HL-60/S4 (cell line): ENCODE results near the gene ZNF439.
"Not testable (repeated sequence)": the region's sequence is repeated elsewhere in the genome, so short reads cannot be mapped to it uniquely, and the experiment has no call there.

Experiments used
- in situ Hi-C: fragments of 300-500 bp; cut with MboI; formaldehyde crosslinking; loops from 2 replicates; pipeline ENCODE4 v1.14.3; 2022; ENCODE audit warnings: low sequenced_read_pairs

The ZNF439 gene

GRCh38 chr19:11867766-11868165, 19.2 kb downstream of the ZNF439 start:
- in situ Hi-C loops, result not testable (repeated sequence)

DNA sequence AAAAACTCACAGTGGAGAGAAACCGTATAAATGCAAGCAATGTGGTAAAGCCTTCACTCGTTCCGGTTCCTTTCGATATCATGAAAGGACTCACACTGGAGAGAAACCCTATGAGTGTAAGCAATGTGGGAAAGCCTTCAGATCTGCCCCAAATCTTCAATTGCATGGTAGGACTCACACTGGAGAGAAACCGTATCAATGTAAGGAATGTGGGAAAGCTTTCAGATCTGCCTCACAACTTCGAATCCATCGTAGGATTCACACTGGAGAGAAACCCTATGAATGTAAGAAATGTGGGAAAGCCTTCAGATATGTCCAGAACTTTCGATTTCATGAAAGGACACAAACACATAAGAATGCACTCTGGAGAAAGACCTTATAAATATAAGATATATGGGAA, 19.7 kb downstream of the ZNF439 start:
- in situ Hi-C loops, result no loop called here

GRCh38 chr19:11872624-11873023, 24.1 kb downstream of the ZNF439 start:
- in situ Hi-C loops, result no loop called here

DNA sequence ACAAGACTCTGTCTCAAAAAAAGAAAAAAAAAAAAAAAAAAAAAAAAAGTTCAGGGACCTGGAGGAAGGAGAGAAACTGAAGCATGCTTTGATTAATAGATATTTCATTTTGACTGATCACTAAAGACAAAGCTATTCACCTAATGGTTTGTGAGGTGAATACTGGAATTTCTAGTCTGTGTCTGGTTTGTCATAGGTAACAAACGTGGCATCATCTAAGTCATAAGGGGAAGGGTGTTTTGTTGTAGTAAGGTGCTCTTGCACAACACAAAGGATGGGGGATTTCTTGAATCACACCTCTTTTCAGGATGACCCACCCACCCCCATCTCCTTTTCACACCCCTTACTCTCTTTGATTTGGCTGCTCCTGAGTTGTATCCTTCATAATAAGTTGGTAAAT, 25.2 kb downstream of the ZNF439 start:
- in situ Hi-C loops, result no loop called here

- in situ Hi-C loops, result not testable (repeated sequence)
Measured at GRCh38 chr19:11879687-11880266, 31.3 kb downstream of the ZNF439 start.

- in situ Hi-C loops, result no loop called here
Measured at GRCh38 chr19:11880598-11880997, 32.1 kb downstream of the ZNF439 start.

DNA sequence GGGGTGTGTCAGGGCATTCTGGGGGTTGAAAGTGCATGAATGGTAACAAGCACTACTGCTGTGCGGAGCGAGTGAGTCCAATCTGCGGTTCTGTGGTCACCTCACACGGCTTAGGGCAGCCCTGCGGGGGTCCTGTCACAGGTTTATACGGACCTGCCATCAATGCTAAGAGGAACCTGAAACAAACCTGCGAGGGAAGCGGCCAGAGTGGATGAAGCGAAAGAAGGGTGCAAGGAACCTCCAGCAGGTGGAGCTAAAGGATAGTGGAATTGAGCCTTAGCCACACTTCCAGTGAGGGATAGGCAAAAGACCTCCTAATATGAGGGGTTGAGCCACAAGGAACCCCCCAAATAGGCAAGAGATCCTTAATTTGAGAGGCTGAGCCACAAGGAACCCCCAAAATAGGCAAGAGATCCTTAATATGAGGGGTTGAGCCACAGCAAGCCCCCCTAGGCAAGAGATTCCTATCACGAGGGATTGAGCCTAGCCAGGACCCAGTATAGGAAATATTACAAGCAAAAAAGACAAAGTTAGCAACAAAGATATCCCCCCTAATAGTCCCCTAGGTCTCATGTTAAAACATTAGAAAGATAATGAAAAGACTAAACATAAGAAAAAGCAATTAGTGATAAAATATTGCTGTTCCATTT, 32.8 kb downstream of the ZNF439 start:
- in situ Hi-C loops, result no loop called here

DNA sequence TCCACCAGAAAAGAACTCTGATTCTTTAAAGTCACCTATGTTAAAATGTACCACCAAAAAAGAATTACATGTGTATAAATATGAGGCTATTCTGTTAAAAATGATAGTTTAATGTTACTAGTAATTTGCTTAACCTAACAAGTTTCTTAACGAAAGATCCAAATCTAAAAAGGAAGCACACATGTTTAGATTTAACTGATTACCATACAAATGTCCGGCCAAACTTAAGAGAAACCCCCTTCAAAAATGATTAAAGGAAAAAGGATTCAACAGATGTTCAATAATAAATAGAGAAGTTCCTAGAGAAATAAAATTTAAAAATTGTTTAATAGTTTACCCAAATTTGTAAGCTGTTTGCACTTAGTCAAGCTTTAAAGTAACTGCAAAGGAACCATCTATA, 34.1 kb downstream of the ZNF439 start:
- in situ Hi-C loops, result no loop called here

DNA sequence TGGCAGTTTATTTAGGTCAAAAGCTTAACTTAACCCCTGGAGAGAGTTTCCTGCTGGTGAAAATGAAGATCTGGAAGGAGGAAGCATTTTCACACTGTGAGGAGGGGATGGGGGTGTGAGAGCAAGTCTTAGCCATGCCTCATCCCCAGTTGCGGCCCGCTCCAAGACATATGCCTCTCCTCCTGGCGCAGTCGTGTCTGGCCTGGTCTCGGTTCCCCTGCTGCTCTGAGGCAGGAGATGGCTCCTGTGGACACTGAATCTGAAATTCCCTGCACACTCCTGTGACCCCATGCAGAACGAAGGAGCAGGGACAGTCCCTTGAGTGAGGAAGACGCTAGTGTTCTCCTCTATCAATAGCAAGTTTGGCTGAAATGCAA, 38.7 kb downstream of the ZNF439 start:
- in situ Hi-C loops, result no loop called here

GRCh38 chr19:11887611-11888531, 39.3 kb downstream of the ZNF439 start, which contains the start of gene ZNF69:
TSS of gene ZNF69 (plus strand) at chr19:11887782. CDS start at chr19:11887924, 142 bp downstream.
- in situ Hi-C loops, result no loop called here

- in situ Hi-C loops, result not testable (repeated sequence)
Measured at GRCh38 chr19:11889901-11890300, 41.4 kb downstream of the ZNF439 start.

- in situ Hi-C loops, result no loop called here
Measured at GRCh38 chr19:11890634-11891033, 42.1 kb downstream of the ZNF439 start.

- in situ Hi-C loops, result no loop called here
Measured at GRCh38 chr19:11894851-11895250, 46.3 kb downstream of the ZNF439 start.

DNA sequence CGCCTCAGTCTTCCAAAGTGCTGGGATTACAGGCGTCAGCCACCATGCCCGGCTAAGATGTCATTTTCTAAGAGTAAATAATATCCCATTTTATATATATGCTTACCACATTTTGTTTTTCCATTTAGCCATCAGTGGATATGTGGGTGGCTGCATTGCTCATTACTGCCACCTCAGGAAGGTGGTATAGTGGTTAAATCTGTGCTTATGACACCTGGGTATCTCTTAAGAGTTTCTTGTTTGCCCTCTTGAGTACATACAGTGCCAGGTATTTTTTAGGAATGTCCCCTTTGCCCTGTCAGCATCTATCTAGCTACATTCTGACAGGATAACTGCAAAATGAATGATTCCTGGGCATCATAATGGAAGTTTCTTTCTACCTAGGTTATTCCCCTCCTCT, 53.7 kb downstream of the ZNF439 start:
- in situ Hi-C loops, result no loop called here

DNA sequence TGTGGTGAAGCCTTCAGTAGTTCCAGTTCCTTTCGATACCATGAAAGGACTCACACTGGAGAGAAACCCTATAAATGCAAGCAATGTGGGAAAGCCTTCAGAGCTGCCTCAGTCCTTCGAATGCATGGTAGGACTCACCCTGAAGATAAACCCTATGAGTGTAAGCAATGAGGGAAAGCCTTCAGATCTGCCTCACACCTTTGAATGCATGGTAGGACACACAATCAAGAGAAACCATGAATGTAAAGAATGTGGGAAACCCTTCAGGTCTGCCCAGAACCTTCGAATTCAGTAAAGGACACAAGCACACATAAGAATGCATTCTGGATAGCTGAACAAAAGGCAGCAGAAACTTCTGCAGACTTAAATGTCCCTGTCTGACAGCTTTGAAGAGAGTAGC, 57.4 kb downstream of the ZNF439 start:
- in situ Hi-C loops, result no loop called here

- in situ Hi-C loops, result not testable (repeated sequence)
Measured at GRCh38 chr19:11911937-11912336, 63.4 kb downstream of the ZNF439 start.

DNA sequence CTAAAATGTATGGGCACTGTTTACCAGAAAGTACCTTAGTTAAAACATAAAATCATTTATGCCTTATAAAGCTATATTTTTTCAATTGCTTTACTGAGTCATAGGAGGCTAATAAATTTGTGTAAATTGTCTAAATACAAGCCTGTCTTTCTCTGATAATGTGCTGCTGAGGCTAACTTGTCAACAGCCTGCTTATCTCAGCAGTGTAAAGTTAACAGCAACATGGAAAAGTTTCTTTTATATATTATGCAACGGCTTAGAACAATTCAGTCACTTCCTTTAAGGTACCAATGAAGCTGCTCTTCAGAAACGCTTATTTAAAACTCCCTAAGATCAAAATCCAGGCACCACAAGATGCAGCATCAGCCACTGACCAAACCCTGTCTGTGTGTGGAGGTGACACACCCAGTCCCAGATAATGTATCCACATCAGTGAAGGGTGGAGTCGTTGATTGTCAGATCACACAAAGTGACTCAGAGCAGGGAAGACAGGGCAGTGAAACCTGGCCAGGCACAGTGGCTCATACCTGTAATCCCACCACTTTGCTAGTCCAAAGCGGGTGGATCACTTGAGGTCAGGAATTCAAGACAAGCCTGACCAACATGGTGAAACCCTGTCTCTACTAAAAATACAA, 66.0 kb downstream of the ZNF439 start:
- in situ Hi-C loops, result not testable (repeated sequence)
